K562 (cell line): ENCODE data around the gene SORCS2. TPM values are rescaled to one million over a fixed set of nuclear protein-coding genes. Genes with fewer than 3 reads are reported as not detected.

Experiments
- ATAC-seq: fragments of 200-7000 bp; cut with Tn5 transposase; 3 replicates; pipeline ENCODE4 v1.9.1; 2020; ENCODE audit warnings: moderate library complexity
- BruUV-seq: library from RNA; stranded (reverse); fragments of 400-500 nt; replicated peaks from 2 replicates; lab custom pipeline; 2021; lab: Mats Ljungman, UMichigan
- CTCF ChIA-PET: fragments of 300-600 bp; formaldehyde crosslinking; extraction: SDS; loops from one replicate; lab custom pipeline; 2021; ENCODE audit warnings: low intra/inter-chr PET ratio; lab: Yijun Ruan, JAX
- POLR2A ChIA-PET: fragments of 300-600, 350-650 bp; sonication (Branson Sonifier 250); formaldehyde crosslinking; extraction: SDS; loops from one replicate; lab custom pipeline; 2021; ENCODE audit warnings: antibody characterized with exemption, inconsistent platforms; lab: Yijun Ruan, JAX
- DNase-seq, 4 experiments: peaks; one replicate each; pipeline versions ENCODE4 v3.0.0 to v3.0.0-alpha.2; 2011 to 2018; ENCODE audit warnings: low spot score in 3 of 4, mixed read lengths in 3 of 4; ENCODE audit errors: extremely low read depth in 1 of 4
- FAIRE-seq: peaks from 2 replicates; lab custom pipeline; 2011; peaks lifted over from hg19 to GRCh38; lab: Jason Lieb, UNC
- H2AFZ ChIP-seq: 2 replicates; pipeline ENCODE4 v1.6.0; 2011; ENCODE audit warnings: low read depth, low read length, control low read depth, inconsistent platforms
- H3K27ac ChIP-seq: fragments of 200-600 bp; 3 replicates; pipeline ENCODE4 v1.8.0; 2011; ENCODE audit warnings: low read depth, mild to moderate bottlenecking, control low read depth, inconsistent platforms, low read length, moderate library complexity, mixed read lengths; ENCODE audit errors: extremely low read depth
- H3K27me3 ChIP-seq, 2 experiments: fragments of 300-600 bp in 1 of 2; 2 replicates in 1 of 2; 3 replicates in 1 of 2; pipeline versions ENCODE4 v1.6.0 to v1.8.0; 2011; ENCODE audit warnings: inconsistent platforms in 2 of 2, low read length in 2 of 2, mild to moderate bottlenecking in 1 of 2, mixed read lengths in 1 of 2, moderate library complexity in 1 of 2; ENCODE audit not compliant: control insufficient read depth in 2 of 2, insufficient read depth in 2 of 2
- H3K36me3 ChIP-seq: fragments of 300-600 bp; 3 replicates; pipeline ENCODE4 v1.8.0; 2011; ENCODE audit warnings: mild to moderate bottlenecking, low read length, inconsistent platforms; ENCODE audit not compliant: control insufficient read depth, insufficient read depth
- H3K4me1 ChIP-seq, 2 experiments: fragments of 200-600 bp in 1 of 2; replicated peaks in 1 of 2; 2 replicates in 1 of 2; 3 replicates in 1 of 2; pipeline versions ENCODE4 v1.5.1 to v1.8.0; 2011; ENCODE audit warnings: inconsistent platforms in 2 of 2, low read length in 2 of 2, mild to moderate bottlenecking in 1 of 2, mixed read lengths in 1 of 2, moderate library complexity in 1 of 2; ENCODE audit not compliant: control insufficient read depth in 2 of 2, insufficient read depth in 2 of 2
- H3K4me2 ChIP-seq: 2 replicates; pipeline ENCODE4 v1.6.1; 2011; ENCODE audit warnings: low read length, control low read depth, inconsistent platforms, mixed read lengths; ENCODE audit not compliant: insufficient read depth
- H3K4me3 ChIP-seq: fragments of 200-600 bp; sonication (generic), shearing (Covaris generic); 2 replicates; pipeline ENCODE4 v1.5.1; 2016; ENCODE audit warnings: control low read depth, inconsistent platforms
- H3K79me2 ChIP-seq: fragments of 200-600 bp; 3 replicates; pipeline ENCODE4 v1.8.0; 2011; ENCODE audit warnings: low read length, inconsistent platforms; ENCODE audit not compliant: control insufficient read depth, insufficient read depth
- H3K9ac ChIP-seq, 2 experiments: 2 replicates each; pipeline versions ENCODE4 v1.6.0 to v1.6.1; 2011; ENCODE audit warnings: low read depth in 2 of 2, low read length in 2 of 2, control low read depth in 1 of 2, inconsistent platforms in 1 of 2, mild to moderate bottlenecking in 1 of 2, mixed read lengths in 1 of 2; ENCODE audit not compliant: insufficient read depth in 1 of 2
- H3K9me1 ChIP-seq: one replicate; pipeline ENCODE4 v1.6.0; 2011; ENCODE audit warnings: inconsistent platforms, mild to moderate bottlenecking, low read length, moderate library complexity; ENCODE audit not compliant: control insufficient read depth, insufficient read depth
- H3K9me3 ChIP-seq: replicated peaks from 2 replicates; pipeline ENCODE4 v1.5.1; 2011; ENCODE audit warnings: low read depth, low read length, inconsistent platforms; ENCODE audit not compliant: control insufficient read depth, insufficient read depth
- H4K20me1 ChIP-seq: replicated peaks from 2 replicates; pipeline ENCODE4 v1.6.1; 2011; ENCODE audit warnings: low read length, inconsistent platforms, mixed read lengths; ENCODE audit not compliant: control insufficient read depth, insufficient read depth
- ETV1 ChIP-seq: fragments of 450-650 bp; conservative IDR thresholded peaks from 2 replicates; pipeline ENCODE4 v1.6.1; 2016; ENCODE audit warnings: missing genetic modification characterization, control low read depth, low read depth, missing compliant biosample characterization
- KLF16 ChIP-seq: IDR thresholded peaks from 2 replicates; pipeline ENCODE4 v1.6.1; 2016; ENCODE audit warnings: antibody characterized with exemption
- POU5F1 ChIP-seq: fragments of 150-350 bp; IDR thresholded peaks from 2 replicates; pipeline ENCODE4 v1.6.1; 2014; ENCODE audit warnings: borderline replicate concordance, low read length, low read depth, mild to moderate bottlenecking; ENCODE audit not compliant: partially characterized antibody
- RBFOX2 ChIP-seq: fragments of 200-400 bp; formaldehyde crosslinking; IDR thresholded peaks from 2 replicates; pipeline ENCODE4 v1.6.1; 2017; ENCODE audit warnings: low read depth, mild to moderate bottlenecking, low read length, moderate library complexity
- TRIM28 ChIP-seq: fragments of 450-650 bp; IDR thresholded peaks from 2 replicates; pipeline ENCODE4 v1.6.1; 2017
- ZFP30 ChIP-seq: fragments of 250-450 bp; sonication (Bioruptor Pico); IDR thresholded peaks from 2 replicates; pipeline ENCODE4 v1.8.0; 2022; ENCODE audit warnings: moderate library complexity, mild to moderate bottlenecking, inconsistent platforms, borderline replicate concordance
- ZNF184 ChIP-seq: sonication (generic); formaldehyde crosslinking; IDR thresholded peaks from 2 replicates; pipeline ENCODE4 v1.5.0; 2020; ENCODE audit warnings: missing genetic modification reagents
- ZNF311 ChIP-seq: fragments of 250-450 bp; sonication (Bioruptor Pico); IDR thresholded peaks from 2 replicates; pipeline ENCODE4 v1.4.0; 2020; ENCODE audit warnings: mild to moderate bottlenecking, moderate library complexity
- WGBS: fragments of 100-300 bp; shearing (Covaris generic); methylation state at CpG from one replicate; pipeline ENCODE4 v1.1.6; 2016; ENCODE audit warnings: low coverage, mixed read lengths; ENCODE audit not compliant: insufficient coverage; ENCODE audit errors: missing lambda C conversion rate; 5-methylcytosine and 5-hydroxymethylcytosine counted together
- in situ Hi-C: fragments of 300-500 bp; cut with MboI; formaldehyde crosslinking; loops from 4 replicates; pipeline ENCODE4 v1.15.0; 2018; ENCODE audit warnings: inconsistent platforms, mixed read lengths
- intact Hi-C: fragments of 100-400 bp; cut with micrococcal nuclease; formaldehyde crosslinking; loops from 2 replicates; pipeline ENCODE4 v1.14.2; 2022
- polyA plus RNA-seq, 8 experiments: library from polyadenylated mRNA; depleted of rRNA in 4 of 8; stranded (reverse) in 5 of 8; unstranded in 3 of 8; fragments of >200 nt; fragmentation: Nextera tagmentation in 2 of 8; fragmentation: Illumina TruSeq in 1 of 8; extraction: Ambion mirVana in 2 of 8; extraction: Trizol in 1 of 8; gene quantifications; 2 replicates each; pipeline versions ENCODE4 v1.2.1 to v1.2.3, GENCODE V29; 2011 to 2014; ENCODE audit warnings: inconsistent platforms in 1 of 8, missing spikeins in 1 of 8
- total RNA-seq, 7 experiments: library from RNA; depleted of rRNA in 6 of 7; stranded (reverse); fragments of >200 nt in 6 of 7; fragmentation: Illumina TruSeq in 2 of 7; extraction: Trizol in 2 of 7; gene quantifications; 2 replicates each; pipeline versions ENCODE4 v1.2.1 to v1.2.3, GENCODE V29; 2011 to 2021; ENCODE audit warnings: low replicate concordance in 1 of 7
- TF ChIP-seq, protein P1 (sequence below): fragments of 250-450 bp; sonication (Bioruptor Pico); IDR thresholded peaks from 2 replicates; pipeline ENCODE4 v1.8.0; 2021; ENCODE audit warnings: moderate library complexity, mild to moderate bottlenecking, inconsistent platforms
- TF ChIP-seq, protein P2 (sequence below): fragments of 450-650 bp; IDR thresholded peaks from 2 replicates; pipeline ENCODE4 v1.6.1; 2014; ENCODE audit warnings: low read depth, mild to moderate bottlenecking, moderate library complexity, borderline replicate concordance
- TF ChIP-seq, protein P3 (sequence below): fragments of 250-450 bp; sonication (Bioruptor Pico); IDR thresholded peaks from 2 replicates; pipeline ENCODE4 v1.5.0; 2021; ENCODE audit warnings: mild to moderate bottlenecking, moderate library complexity
- TF ChIP-seq, protein P4 (sequence below): fragments of 450-650 bp; IDR thresholded peaks from 2 replicates; pipeline ENCODE4 v1.6.1; 2016
- TF ChIP-seq, protein P5 (sequence below): IDR thresholded peaks from 2 replicates; pipeline ENCODE4 v1.6.1; 2016; ENCODE audit warnings: missing genetic modification characterization, missing compliant biosample characterization

Gene SORCS2
- total and polyA plus RNA-seq, 9 of the 15 experiments (the other 6 are each of a cell fraction or from before 2014, with no cell fraction given) = not detected

DNA sequence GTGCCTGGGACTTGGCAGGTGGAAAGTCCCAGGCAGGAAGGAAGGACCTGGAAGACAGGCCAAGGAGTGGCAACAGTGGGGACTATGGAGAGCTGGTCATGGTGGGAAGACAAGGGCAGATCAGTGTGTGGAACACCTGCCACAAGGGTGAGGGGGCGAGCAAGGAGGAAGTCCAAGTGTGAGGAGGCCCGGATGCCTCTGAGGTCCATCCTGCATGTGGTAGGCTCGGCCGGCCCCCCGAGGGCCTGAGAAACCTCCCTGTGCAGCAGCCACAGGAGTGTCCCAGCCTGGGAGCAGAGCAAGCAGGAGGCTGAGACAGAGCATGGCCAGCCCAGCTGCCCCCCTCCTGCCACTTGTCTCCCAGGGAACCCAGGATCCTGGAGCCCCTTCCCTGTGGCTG is 282.9 kb downstream of the SORCS2 start (continued):
- TF ChIP-seq, protein P1, sequence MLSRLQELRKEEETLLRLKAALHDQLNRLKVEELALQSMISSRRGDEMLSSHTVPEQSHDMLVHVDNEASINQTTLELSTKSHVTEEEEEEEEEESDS (CRISPR knock-in tag) = no peak
- TF ChIP-seq, protein P2, sequence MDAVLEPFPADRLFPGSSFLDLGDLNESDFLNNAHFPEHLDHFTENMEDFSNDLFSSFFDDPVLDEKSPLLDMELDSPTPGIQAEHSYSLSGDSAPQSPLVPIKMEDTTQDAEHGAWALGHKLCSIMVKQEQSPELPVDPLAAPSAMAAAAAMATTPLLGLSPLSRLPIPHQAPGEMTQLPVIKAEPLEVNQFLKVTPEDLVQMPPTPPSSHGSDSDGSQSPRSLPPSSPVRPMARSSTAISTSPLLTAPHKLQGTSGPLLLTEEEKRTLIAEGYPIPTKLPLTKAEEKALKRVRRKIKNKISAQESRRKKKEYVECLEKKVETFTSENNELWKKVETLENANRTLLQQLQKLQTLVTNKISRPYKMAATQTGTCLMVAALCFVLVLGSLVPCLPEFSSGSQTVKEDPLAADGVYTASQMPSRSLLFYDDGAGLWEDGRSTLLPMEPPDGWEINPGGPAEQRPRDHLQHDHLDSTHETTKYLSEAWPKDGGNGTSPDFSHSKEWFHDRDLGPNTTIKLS = no peak
- no peak for TF ChIP-seq ZNF311

DNA sequence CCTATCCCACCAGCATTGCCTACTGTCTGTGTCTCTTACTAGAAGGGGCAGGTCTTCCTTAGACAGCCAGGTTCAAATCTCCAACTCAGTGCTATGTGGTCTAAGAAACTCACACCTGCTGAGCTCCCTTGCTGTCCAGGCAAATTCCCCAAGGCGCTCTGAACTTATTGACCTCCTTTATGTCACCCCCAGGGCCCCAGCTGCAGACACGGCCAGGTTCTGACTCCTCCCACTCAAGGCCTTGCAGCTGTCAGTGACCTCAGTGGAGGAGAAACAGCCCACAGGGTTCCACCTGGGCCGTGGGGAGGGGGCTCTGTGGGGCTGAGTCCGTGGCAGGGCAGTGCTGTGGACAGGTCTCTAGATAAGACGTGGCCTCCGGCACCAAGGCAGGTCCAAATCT is 284.5 kb downstream of the SORCS2 start:
- intact Hi-C loops (no loop called here), in situ Hi-C loops (no loop called here)
- WGBS = 0% methylated on average over 6 of the region's 6 CpGs
- H3K79me2 ChIP-seq = no peaks in the 10 kb centered on the region
- no peak overlapping the region for H3K27ac ChIP-seq
- no peaks in the 10 kb centered on the region for H3K36me3 ChIP-seq
- peaks cover 7 to 73% of the 10 kb centered on the region in 2 experiments; a peak in 4 of 5 replicates for H3K27me3 ChIP-seq
- H3K4me3 ChIP-seq = no peak overlapping the region
- no TSS peak for BruUV-seq
- CTCF ChIA-PET = no interaction called here
- DNase-seq = no peak
- no peak for FAIRE-seq
- no peaks in the 10 kb centered on the region for H3K9me3 ChIP-seq
- H4K20me1 ChIP-seq = 0 out of 2 replicates have a peak, but pooled peaks cover 4% of the 10 kb centered on the region
- POLR2A ChIA-PET = no interaction called here
- no peak for ATAC-seq
- no peak overlapping the region for H3K4me2 ChIP-seq
- H2AFZ ChIP-seq = no peak overlapping the region
- H3K4me1 ChIP-seq = no peaks in the 10 kb centered on the region
- H3K9me1 ChIP-seq = no peaks in the 10 kb centered on the region
- no peak overlapping the region for H3K9ac ChIP-seq
- TF ChIP-seq, protein P3, sequence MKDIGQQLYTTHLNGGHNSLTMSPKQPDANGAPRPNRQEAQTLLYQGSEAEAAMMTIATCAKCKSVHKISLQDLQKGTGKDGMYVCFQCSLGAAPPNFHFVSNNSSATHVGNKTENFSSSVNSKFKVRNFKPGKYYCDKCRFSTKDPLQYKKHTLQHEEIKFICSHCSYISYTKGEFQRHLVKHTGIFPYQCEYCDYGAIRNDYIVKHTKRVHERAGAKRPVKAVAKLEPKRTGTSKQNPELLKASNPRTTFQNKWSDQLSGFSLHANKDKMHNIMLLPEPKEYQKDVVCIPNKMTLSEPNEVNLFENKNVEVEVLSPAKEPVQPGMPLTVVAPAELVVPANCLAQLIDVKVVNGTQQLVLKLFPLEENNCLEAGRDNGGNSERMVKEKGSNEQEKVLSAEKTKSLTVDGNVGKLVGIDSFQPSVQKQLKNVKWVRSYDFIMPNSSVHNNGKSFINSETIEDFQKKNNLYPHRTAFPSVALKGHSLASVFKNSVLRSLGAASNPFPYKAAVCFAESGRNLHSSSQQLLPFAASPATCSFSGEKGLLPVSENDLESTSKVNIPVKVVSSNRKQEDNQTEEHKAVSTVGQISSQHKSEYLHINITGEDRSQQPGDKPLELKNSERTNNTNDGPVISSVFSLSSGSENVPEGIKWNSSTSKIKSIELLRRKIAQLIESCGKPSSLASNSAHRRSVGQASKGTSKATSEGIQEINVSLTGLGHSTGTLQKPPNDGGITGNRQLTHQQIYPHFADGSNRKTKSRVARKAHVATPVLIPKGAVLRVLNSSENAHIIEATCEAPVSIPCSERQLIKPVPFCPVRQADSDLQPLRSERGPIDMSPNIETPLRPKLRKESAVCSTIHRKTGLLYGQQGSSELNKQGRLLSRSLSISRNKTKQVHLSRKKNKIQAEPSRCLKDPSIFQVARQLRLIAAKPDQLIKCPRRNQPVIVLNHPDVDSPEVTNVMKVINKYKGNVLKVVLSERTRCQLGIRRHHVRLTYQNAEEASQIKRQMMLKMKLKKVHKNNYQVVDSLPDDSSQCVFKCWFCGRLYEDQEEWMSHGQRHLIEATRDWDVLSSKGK (CRISPR knock-in tag) = no peak
- TF ChIP-seq ZNF184 (CRISPR knock-in tag) = no peak
- TF ChIP-seq, protein P4, sequence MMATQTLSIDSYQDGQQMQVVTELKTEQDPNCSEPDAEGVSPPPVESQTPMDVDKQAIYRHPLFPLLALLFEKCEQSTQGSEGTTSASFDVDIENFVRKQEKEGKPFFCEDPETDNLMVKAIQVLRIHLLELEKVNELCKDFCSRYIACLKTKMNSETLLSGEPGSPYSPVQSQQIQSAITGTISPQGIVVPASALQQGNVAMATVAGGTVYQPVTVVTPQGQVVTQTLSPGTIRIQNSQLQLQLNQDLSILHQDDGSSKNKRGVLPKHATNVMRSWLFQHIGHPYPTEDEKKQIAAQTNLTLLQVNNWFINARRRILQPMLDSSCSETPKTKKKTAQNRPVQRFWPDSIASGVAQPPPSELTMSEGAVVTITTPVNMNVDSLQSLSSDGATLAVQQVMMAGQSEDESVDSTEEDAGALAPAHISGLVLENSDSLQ = no peak
- no peak for TF ChIP-seq POU5F1
- TF ChIP-seq, protein P5, sequence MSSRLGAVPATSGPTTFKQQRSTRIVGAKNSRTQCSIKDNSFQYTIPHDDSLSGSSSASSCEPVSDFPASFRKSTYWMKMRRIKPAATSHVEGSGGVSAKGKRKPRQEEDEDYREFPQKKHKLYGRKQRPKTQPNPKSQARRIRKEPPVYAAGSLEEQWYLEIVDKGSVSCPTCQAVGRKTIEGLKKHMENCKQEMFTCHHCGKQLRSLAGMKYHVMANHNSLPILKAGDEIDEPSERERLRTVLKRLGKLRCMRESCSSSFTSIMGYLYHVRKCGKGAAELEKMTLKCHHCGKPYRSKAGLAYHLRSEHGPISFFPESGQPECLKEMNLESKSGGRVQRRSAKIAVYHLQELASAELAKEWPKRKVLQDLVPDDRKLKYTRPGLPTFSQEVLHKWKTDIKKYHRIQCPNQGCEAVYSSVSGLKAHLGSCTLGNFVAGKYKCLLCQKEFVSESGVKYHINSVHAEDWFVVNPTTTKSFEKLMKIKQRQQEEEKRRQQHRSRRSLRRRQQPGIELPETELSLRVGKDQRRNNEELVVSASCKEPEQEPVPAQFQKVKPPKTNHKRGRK (tag) = no peak
- TF ChIP-seq RBFOX2 = no peak
- TF ChIP-seq TRIM28 = no peak
- TF ChIP-seq ZNF311 = no peak
- no peak for TF ChIP-seq ZFP30
- no peak for TF ChIP-seq KLF16
- TF ChIP-seq ETV1 (tag) = no peak
